Testis (tissue), 2 donors: ENCODE measurements around the gene GOSR1.
"Not testable (repeated sequence)": the region's sequence is repeated elsewhere in the genome, so short reads cannot be mapped to it uniquely, and the experiment has no call there.

Experiments
- POLR2A ChIP-seq: fragments of 450-650 bp; IDR thresholded peaks from one replicate; pipeline ENCODE4 v1.6.1; 2017; ENCODE audit warnings: antibody characterized with exemption, mild to moderate bottlenecking, moderate library complexity
- TF ChIP-seq, protein P1 (sequence below), 3 experiments: fragments of 450-650 bp in 2 of 3; fragments of 200-600 bp in 1 of 3; sonication (generic) in 1 of 3; IDR thresholded peaks; one replicate each; pipeline ENCODE4 v1.5.1; 2016 to 2019; ENCODE audit warnings: antibody characterized with exemption in 3 of 3, mild to moderate bottlenecking in 2 of 3, moderate library complexity in 1 of 3

DNA sequence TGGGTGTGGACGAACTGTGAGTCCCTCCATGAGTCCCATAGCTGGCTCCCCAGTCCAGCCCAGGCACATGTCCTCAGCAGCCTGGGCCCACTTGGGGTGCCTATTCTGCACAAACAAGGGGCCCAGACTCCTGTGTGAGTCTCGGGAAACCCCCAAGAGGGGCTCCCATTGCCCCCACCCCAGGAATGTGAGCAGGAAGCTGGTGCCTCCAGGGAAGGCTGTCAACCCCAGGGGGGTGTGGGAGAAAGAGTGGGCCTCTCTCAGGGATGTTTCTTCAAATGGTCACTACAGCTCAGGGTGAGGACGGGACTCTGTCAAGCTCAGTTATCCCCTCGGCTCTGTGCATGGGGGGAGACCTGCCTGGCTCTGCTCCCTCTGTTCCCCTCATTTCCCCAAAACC is 88.9 kb downstream of the GOSR1 start:
- TF ChIP-seq, protein P1, sequence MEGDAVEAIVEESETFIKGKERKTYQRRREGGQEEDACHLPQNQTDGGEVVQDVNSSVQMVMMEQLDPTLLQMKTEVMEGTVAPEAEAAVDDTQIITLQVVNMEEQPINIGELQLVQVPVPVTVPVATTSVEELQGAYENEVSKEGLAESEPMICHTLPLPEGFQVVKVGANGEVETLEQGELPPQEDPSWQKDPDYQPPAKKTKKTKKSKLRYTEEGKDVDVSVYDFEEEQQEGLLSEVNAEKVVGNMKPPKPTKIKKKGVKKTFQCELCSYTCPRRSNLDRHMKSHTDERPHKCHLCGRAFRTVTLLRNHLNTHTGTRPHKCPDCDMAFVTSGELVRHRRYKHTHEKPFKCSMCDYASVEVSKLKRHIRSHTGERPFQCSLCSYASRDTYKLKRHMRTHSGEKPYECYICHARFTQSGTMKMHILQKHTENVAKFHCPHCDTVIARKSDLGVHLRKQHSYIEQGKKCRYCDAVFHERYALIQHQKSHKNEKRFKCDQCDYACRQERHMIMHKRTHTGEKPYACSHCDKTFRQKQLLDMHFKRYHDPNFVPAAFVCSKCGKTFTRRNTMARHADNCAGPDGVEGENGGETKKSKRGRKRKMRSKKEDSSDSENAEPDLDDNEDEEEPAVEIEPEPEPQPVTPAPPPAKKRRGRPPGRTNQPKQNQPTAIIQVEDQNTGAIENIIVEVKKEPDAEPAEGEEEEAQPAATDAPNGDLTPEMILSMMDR (IDR thresholded peaks at IDR 0.05): not testable (repeated sequence)
- TF ChIP-seq POLR2A: not testable (repeated sequence)
